Measurements from ENCODE around the gene NRCAM.

DNA sequence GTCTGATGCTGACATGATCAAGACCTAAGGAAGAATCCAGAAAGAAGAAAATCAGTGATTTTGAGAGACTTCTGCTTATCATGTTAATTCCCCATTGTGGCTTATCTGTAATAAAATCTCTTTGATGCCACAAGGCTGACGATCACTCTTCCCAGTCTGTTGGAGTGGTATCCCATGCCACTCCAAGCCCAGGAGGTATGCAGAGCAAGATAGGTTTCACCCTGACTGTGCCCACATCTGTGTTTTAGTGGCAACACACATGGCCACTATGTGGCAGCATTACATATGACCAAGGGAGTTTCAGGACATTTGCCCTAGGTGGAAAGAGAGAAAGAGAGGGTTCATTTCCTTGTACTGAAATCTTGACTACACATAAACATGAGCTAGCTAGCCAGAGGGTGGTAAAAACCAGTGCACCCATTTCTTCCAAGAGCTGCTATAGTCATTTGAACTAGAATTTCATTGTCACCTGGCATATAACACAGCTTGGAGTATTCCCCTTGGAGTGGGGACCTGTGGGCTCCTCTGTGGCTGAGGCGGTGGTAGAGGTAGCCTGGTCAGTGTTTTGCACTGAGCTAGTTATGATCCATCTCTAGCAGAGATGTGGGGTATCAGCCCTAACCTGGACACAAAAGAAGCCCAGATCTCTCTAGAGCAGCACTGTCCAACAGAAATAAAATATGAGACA lies 346.9 kb downstream of the NRCAM start:
- TF ChIP-seq POU6F1 (CRISPR knock-in tag; IDR thresholded peaks at IDR 0.05; ENCODE audit: borderline replicate concordance, low read depth) (no peak), PATZ1 (CRISPR knock-in tag; IDR thresholded peaks at IDR 0.05; ENCODE audit: borderline replicate concordance) (no peak), TOX (CRISPR knock-in tag; IDR thresholded peaks at IDR 0.05; ENCODE audit: borderline replicate concordance) (no peak), OSR1 (CRISPR knock-in tag; IDR thresholded peaks at IDR 0.05) (no peak), ISL1 (CRISPR knock-in tag; IDR thresholded peaks at IDR 0.05) (no peak), PPARA (CRISPR knock-in tag; IDR thresholded peaks at IDR 0.05; ENCODE audit: borderline replicate concordance) (no peak), ARNTL (CRISPR knock-in tag; IDR thresholded peaks at IDR 0.05; ENCODE audit: borderline replicate concordance, low read depth) (no peak), ZFP3 (CRISPR knock-in tag; IDR thresholded peaks at IDR 0.05) (no peak)
